ENCODE measurements around the gene ASTN2. TPM values are rescaled to one million over a fixed set of nuclear protein-coding genes. Genes with fewer than 3 reads are reported as not detected.

Gene ASTN2
- total RNA-seq, 1 donor from 2014 or later, result 7.3 TPM

GRCh38 chr9:116726602-116727001, 688.3 kb downstream of the ASTN2 start:
- H3K27me3 ChIP-seq (ENCODE audit: control insufficient read depth in 3 of 3, insufficient read depth in 3 of 3, low read length in 3 of 3), result no peaks in the 10 kb centered on the region
- no peaks in the 10 kb centered on the region for H3K36me3 ChIP-seq (ENCODE audit: control insufficient read depth in 3 of 3, insufficient read depth in 3 of 3, low read length in 3 of 3)

GRCh38 chr9:116724123-116724522, 690.7 kb downstream of the ASTN2 start:
- Histone ChIP-seq H3K9me3 (ENCODE audit: control insufficient read depth in 3 of 3, low read length in 3 of 3) (no peaks in the 10 kb centered on the region), H3K9ac (ENCODE audit: low read depth in 1 of 3, low read length in 3 of 3) (no peak overlapping the region), H3K36me3 (ENCODE audit: control insufficient read depth in 3 of 3, insufficient read depth in 3 of 3, low read length in 3 of 3) (no peaks in the 10 kb centered on the region), H3K4me1 (ENCODE audit: control insufficient read depth in 3 of 3, insufficient read depth in 3 of 3, low read length in 3 of 3) (no peaks in the 10 kb centered on the region), H3K4me3 (ENCODE audit: low read length in 3 of 3) (no peak overlapping the region), H3K27ac (ENCODE audit: low read depth, low read length) (no peak overlapping the region), H3K27me3 (ENCODE audit: control insufficient read depth in 3 of 3, insufficient read depth in 3 of 3, low read length in 3 of 3) (no peaks in the 10 kb centered on the region)

More at GRCh38 chr9:116726602-116727001, 688.3 kb downstream of the ASTN2 start:
- H3K9ac ChIP-seq (ENCODE audit: low read depth in 1 of 3, low read length in 3 of 3), result no peak overlapping the region
- H3K4me3 ChIP-seq (ENCODE audit: low read length in 3 of 3), result no peak overlapping the region
- H3K9me3 ChIP-seq (ENCODE audit: control insufficient read depth in 3 of 3, low read length in 3 of 3), result no peaks in the 10 kb centered on the region
- H3K27ac ChIP-seq (ENCODE audit: low read depth, low read length), result no peak overlapping the region
- H3K4me1 ChIP-seq (ENCODE audit: control insufficient read depth in 3 of 3, insufficient read depth in 3 of 3, low read length in 3 of 3), result no peaks in the 10 kb centered on the region

- Histone ChIP-seq H3K27me3 (ENCODE audit: control insufficient read depth in 3 of 3, insufficient read depth in 3 of 3, low read length in 3 of 3) (no peaks in the 10 kb centered on the region), H3K27ac (ENCODE audit: low read depth, low read length) (no peak overlapping the region), H3K9me3 (ENCODE audit: control insufficient read depth in 3 of 3, low read length in 3 of 3) (no peaks in the 10 kb centered on the region), H3K36me3 (ENCODE audit: control insufficient read depth in 3 of 3, insufficient read depth in 3 of 3, low read length in 3 of 3) (no peaks in the 10 kb centered on the region), H3K9ac (ENCODE audit: low read depth in 1 of 3, low read length in 3 of 3) (no peak overlapping the region), H3K4me1 (ENCODE audit: control insufficient read depth in 3 of 3, insufficient read depth in 3 of 3, low read length in 3 of 3) (peaks cover 1 to 3% (median 3%) of the 10 kb centered on the region in 3 donors), H3K4me3 (ENCODE audit: low read length in 3 of 3) (no peak overlapping the region)
Measured at GRCh38 chr9:116721944-116722343, 692.9 kb downstream of the ASTN2 start.

- Histone ChIP-seq H3K27me3 (ENCODE audit: control insufficient read depth in 3 of 3, insufficient read depth in 3 of 3, low read length in 3 of 3) (no peaks in the 10 kb centered on the region), H3K36me3 (ENCODE audit: control insufficient read depth in 3 of 3, insufficient read depth in 3 of 3, low read length in 3 of 3) (no peaks in the 10 kb centered on the region), H3K9me3 (ENCODE audit: control insufficient read depth in 3 of 3, low read length in 3 of 3) (no peaks in the 10 kb centered on the region), H3K9ac (ENCODE audit: low read depth in 1 of 3, low read length in 3 of 3) (no peak overlapping the region), H3K4me1 (ENCODE audit: control insufficient read depth in 3 of 3, insufficient read depth in 3 of 3, low read length in 3 of 3) (peaks cover 3 to 5% (median 4%) of the 10 kb centered on the region in 3 donors), H3K27ac (ENCODE audit: low read depth, low read length) (no peak overlapping the region), H3K4me3 (ENCODE audit: low read length in 3 of 3) (no peak overlapping the region)
Measured at GRCh38 chr9:116721411-116721810, 693.4 kb downstream of the ASTN2 start.

- H3K27me3 ChIP-seq (ENCODE audit: control insufficient read depth in 3 of 3, insufficient read depth in 3 of 3, low read length in 3 of 3), result no peaks in the 10 kb centered on the region
- peaks cover 4 to 5% (median 5%) of the 10 kb centered on the region in 3 donors for H3K4me1 ChIP-seq (ENCODE audit: control insufficient read depth in 3 of 3, insufficient read depth in 3 of 3, low read length in 3 of 3)
- no peaks in the 10 kb centered on the region for H3K36me3 ChIP-seq (ENCODE audit: control insufficient read depth in 3 of 3, insufficient read depth in 3 of 3, low read length in 3 of 3)
- H3K27ac ChIP-seq (ENCODE audit: low read depth, low read length), result no peak overlapping the region
- H3K4me3 ChIP-seq (ENCODE audit: low read length in 3 of 3), result no peak overlapping the region
- no peaks in the 10 kb centered on the region for H3K9me3 ChIP-seq (ENCODE audit: control insufficient read depth in 3 of 3, low read length in 3 of 3)
- no peak overlapping the region for H3K9ac ChIP-seq (ENCODE audit: low read depth in 1 of 3, low read length in 3 of 3)
Measured at GRCh38 chr9:116720111-116720510, 694.7 kb downstream of the ASTN2 start.

- Histone ChIP-seq H3K27me3 (ENCODE audit: control insufficient read depth in 3 of 3, insufficient read depth in 3 of 3, low read length in 3 of 3) (no peaks in the 10 kb centered on the region), H3K27ac (ENCODE audit: low read depth, low read length) (no peak overlapping the region), H3K4me3 (ENCODE audit: low read length in 3 of 3) (no peak overlapping the region), H3K36me3 (ENCODE audit: control insufficient read depth in 3 of 3, insufficient read depth in 3 of 3, low read length in 3 of 3) (no peaks in the 10 kb centered on the region), H3K9me3 (ENCODE audit: control insufficient read depth in 3 of 3, low read length in 3 of 3) (no peaks in the 10 kb centered on the region), H3K4me1 (ENCODE audit: control insufficient read depth in 3 of 3, insufficient read depth in 3 of 3, low read length in 3 of 3) (peaks cover 4 to 8% (median 5%) of the 10 kb centered on the region in 3 donors), H3K9ac (ENCODE audit: low read depth in 1 of 3, low read length in 3 of 3) (no peak overlapping the region)
Measured at GRCh38 chr9:116718111-116718510, 696.7 kb downstream of the ASTN2 start.

GRCh38 chr9:116717150-116717549, 697.7 kb downstream of the ASTN2 start:
- no peaks in the 10 kb centered on the region for H3K36me3 ChIP-seq (ENCODE audit: control insufficient read depth in 3 of 3, insufficient read depth in 3 of 3, low read length in 3 of 3)
- peaks cover 4 to 8% (median 5%) of the 10 kb centered on the region in 3 donors for H3K4me1 ChIP-seq (ENCODE audit: control insufficient read depth in 3 of 3, insufficient read depth in 3 of 3, low read length in 3 of 3)
- H3K4me3 ChIP-seq (ENCODE audit: low read length in 3 of 3), result no peak overlapping the region
- H3K27ac ChIP-seq (ENCODE audit: low read depth, low read length), result no peak overlapping the region
- no peak overlapping the region for H3K9ac ChIP-seq (ENCODE audit: low read depth in 1 of 3, low read length in 3 of 3)
- H3K9me3 ChIP-seq (ENCODE audit: control insufficient read depth in 3 of 3, low read length in 3 of 3), result no peaks in the 10 kb centered on the region
- no peaks in the 10 kb centered on the region for H3K27me3 ChIP-seq (ENCODE audit: control insufficient read depth in 3 of 3, insufficient read depth in 3 of 3, low read length in 3 of 3)

GRCh38 chr9:116716438-116716837, 698.4 kb downstream of the ASTN2 start:
- Histone ChIP-seq H3K36me3 (ENCODE audit: control insufficient read depth in 3 of 3, insufficient read depth in 3 of 3, low read length in 3 of 3) (no peaks in the 10 kb centered on the region), H3K9me3 (ENCODE audit: control insufficient read depth in 3 of 3, low read length in 3 of 3) (no peaks in the 10 kb centered on the region), H3K9ac (ENCODE audit: low read depth in 1 of 3, low read length in 3 of 3) (no peak overlapping the region), H3K4me3 (ENCODE audit: low read length in 3 of 3) (no peak overlapping the region), H3K4me1 (ENCODE audit: control insufficient read depth in 3 of 3, insufficient read depth in 3 of 3, low read length in 3 of 3) (peaks cover 4 to 8% (median 5%) of the 10 kb centered on the region in 3 donors), H3K27me3 (ENCODE audit: control insufficient read depth in 3 of 3, insufficient read depth in 3 of 3, low read length in 3 of 3) (no peaks in the 10 kb centered on the region), H3K27ac (ENCODE audit: low read depth, low read length) (no peak overlapping the region)

GRCh38 chr9:116715751-116716150, 699.1 kb downstream of the ASTN2 start:
- Histone ChIP-seq H3K9ac (ENCODE audit: low read depth in 1 of 3, low read length in 3 of 3) (no peak overlapping the region), H3K4me3 (ENCODE audit: low read length in 3 of 3) (no peak overlapping the region), H3K27me3 (ENCODE audit: control insufficient read depth in 3 of 3, insufficient read depth in 3 of 3, low read length in 3 of 3) (no peaks in the 10 kb centered on the region), H3K27ac (ENCODE audit: low read depth, low read length) (no peak overlapping the region), H3K9me3 (ENCODE audit: control insufficient read depth in 3 of 3, low read length in 3 of 3) (no peaks in the 10 kb centered on the region), H3K36me3 (ENCODE audit: control insufficient read depth in 3 of 3, insufficient read depth in 3 of 3, low read length in 3 of 3) (no peaks in the 10 kb centered on the region), H3K4me1 (ENCODE audit: control insufficient read depth in 3 of 3, insufficient read depth in 3 of 3, low read length in 3 of 3) (peaks cover 4 to 8% (median 5%) of the 10 kb centered on the region in 3 donors)

- no peak overlapping the region for H3K9ac ChIP-seq (ENCODE audit: low read depth in 1 of 3, low read length in 3 of 3)
- no peak overlapping the region for H3K4me3 ChIP-seq (ENCODE audit: low read length in 3 of 3)
- no peaks in the 10 kb centered on the region for H3K27me3 ChIP-seq (ENCODE audit: control insufficient read depth in 3 of 3, insufficient read depth in 3 of 3, low read length in 3 of 3)
- H3K4me1 ChIP-seq (ENCODE audit: control insufficient read depth in 3 of 3, insufficient read depth in 3 of 3, low read length in 3 of 3), result peaks cover 4 to 8% (median 5%) of the 10 kb centered on the region in 3 donors
- no peaks in the 10 kb centered on the region for H3K36me3 ChIP-seq (ENCODE audit: control insufficient read depth in 3 of 3, insufficient read depth in 3 of 3, low read length in 3 of 3)
- no peaks in the 10 kb centered on the region for H3K9me3 ChIP-seq (ENCODE audit: control insufficient read depth in 3 of 3, low read length in 3 of 3)
- H3K27ac ChIP-seq (ENCODE audit: low read depth, low read length), result no peak overlapping the region
Measured at GRCh38 chr9:116713271-116713670, 701.6 kb downstream of the ASTN2 start.

GRCh38 chr9:116712781-116713180, 702.1 kb downstream of the ASTN2 start:
- Histone ChIP-seq H3K9ac (ENCODE audit: low read depth in 1 of 3, low read length in 3 of 3) (no peak overlapping the region), H3K4me1 (ENCODE audit: control insufficient read depth in 3 of 3, insufficient read depth in 3 of 3, low read length in 3 of 3) (peaks cover 4 to 6% (median 5%) of the 10 kb centered on the region in 3 donors), H3K36me3 (ENCODE audit: control insufficient read depth in 3 of 3, insufficient read depth in 3 of 3, low read length in 3 of 3) (no peaks in the 10 kb centered on the region), H3K9me3 (ENCODE audit: control insufficient read depth in 3 of 3, low read length in 3 of 3) (no peaks in the 10 kb centered on the region), H3K27ac (ENCODE audit: low read depth, low read length) (no peak overlapping the region), H3K4me3 (ENCODE audit: low read length in 3 of 3) (no peak overlapping the region), H3K27me3 (ENCODE audit: control insufficient read depth in 3 of 3, insufficient read depth in 3 of 3, low read length in 3 of 3) (no peaks in the 10 kb centered on the region)

Measured in skeletal muscle tissue (tissue), 4 donors.